Stimulated activated CD4-positive, alpha-beta T cell treated with anti-CD3 and anti-CD28 coated beads, Interleukin-12 subunit alpha, Interleukin-12 subunit beta, amount 100 ng/mL, for 24 hours (primary cell): ENCODE results near the gene AHCYL2.
A peak's percentile ranks its signal among the peaks of the same experiment; 100 is the strongest.
"Not testable (repeated sequence)": the region's sequence is repeated elsewhere in the genome, so short reads cannot be mapped to it uniquely, and the experiment has no call there.

Experiments used
- DNase-seq, 2 experiments: peaks; one replicate each; pipeline ENCODE4 v3.0.0-alpha.2; 2020; ENCODE audit warnings: low read depth in 2 of 2

The AHCYL2 gene

DNA sequence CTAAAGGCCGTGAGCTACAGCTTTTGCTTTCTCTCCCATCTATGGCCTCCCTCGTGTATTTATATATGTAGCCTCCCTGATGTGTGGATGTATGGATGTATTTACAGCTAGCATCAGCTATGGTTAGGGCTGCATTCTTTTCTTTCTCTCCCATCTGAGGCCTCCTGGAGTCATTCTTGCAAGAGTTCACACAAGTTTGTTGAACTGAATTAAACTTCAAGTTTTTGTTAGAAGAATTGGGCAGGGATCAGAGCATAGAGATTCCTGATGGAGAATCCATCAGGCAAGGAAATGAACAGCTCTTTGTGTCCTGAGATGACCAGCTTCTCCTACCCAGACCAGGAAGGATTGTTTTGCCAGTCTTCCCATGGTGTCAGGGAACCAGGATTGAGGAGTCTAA, 60.3 kb downstream of the AHCYL2 start:
- DNase-seq: no peak

DNA sequence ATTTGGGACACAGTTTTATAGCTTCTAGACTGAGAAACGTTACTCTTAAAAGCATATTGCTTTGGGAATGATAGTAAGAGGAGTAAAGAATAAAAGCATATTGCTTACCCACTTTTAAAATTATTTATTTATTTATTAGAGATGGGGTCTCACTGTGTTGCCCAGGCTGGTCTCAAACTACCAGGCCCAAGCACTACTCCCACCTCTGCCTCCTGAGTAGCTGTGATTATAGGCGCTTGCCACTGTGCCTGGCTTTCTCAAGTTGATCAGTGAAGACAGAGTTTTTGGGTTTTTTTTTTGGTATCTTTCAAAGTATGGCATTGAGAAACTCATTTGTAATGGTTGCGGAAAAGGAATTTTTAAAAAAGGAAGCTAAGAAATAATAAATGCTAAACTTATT, 68.0 kb downstream of the AHCYL2 start:
- DNase-seq: no peak

DNA sequence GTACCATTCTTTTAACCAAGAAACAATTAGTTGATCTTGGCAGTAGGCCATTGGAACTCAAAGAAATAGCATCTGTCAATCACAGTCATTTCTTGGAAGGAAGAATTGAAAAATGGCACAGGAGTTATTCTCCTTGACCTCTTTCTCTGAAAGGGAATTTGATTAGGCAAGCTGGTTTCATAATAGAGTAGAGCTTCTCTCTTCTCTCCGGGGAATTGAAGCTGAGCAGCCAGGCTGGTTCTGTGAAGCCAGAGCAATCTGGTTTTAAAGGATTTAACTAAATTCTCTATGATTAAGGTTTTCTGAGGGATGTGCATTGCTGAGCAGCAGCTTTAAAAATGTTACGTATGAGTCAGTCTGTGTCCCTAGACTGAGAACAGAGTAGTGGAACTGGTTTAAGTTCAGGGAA, 70.2 kb downstream of the AHCYL2 start:
- no peak for DNase-seq

DNA sequence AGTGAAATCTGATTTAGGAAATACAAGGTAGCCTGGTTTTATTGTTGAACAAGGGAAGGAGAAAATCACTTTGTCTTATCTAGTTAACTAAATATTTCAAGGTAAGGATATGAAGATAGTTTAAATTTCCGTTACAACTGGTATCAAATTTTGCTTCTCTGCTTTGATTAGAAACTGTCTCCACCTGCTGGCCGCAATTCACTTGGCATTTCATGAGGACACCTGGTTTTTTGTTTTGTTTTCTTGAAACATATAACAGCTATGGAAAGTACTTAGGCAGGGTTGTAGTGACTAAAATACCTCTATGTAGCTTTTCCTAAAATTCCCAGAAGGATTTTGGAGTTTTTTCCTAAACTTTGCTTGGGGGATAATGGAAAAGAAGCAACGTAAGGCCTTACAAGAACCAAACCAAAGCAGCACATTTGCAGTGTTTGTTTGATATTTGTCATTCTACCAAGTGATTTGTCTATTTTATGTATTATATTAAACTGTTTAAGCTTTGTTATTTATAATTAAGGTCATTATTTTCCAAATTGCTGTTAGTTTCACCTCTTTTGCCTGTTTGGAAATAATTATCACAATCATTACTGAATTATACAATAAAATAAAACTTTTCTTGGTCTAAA, 73.6 kb downstream of the AHCYL2 start:
- peak in 1 of 2 experiments; percentile 29 for DNase-seq

DNA sequence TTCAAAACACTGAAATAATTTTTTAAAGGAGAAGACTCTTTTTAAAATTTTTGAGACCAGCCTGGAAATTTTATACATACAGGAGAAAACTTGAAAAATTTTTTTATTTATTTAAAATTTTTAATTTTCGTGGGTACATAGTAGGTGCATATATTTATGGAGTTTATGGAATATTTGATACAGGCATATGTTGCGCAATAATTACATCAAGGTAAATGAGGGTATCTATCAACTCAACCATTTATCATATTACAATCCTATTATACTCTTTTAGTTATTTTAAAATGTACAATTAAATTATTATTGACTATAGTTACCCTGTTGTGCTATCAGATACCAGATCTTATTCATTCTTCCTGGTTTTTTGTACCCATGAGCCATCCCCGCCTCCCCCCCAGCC, 75.1 kb downstream of the AHCYL2 start:
- no peak for DNase-seq

DNA sequence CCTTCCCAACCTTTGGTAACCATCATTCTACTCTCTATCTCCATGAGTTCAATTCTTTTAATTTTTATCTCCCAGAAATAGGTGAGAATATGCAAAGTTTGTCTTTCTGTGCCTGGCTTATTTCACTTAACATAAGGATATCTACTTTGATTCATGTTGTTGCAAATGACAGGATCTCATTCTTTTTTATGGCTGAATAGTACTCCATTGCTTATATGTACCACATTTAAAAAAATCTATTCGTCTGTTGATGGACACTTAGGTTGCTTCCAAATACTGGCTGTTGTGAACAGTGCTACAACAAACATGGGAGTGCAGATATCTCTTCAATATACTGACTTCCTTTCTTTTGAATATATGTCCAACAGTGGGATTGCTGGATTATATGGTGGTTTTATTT, 75.5 kb downstream of the AHCYL2 start:
- DNase-seq: not testable (repeated sequence)

DNA sequence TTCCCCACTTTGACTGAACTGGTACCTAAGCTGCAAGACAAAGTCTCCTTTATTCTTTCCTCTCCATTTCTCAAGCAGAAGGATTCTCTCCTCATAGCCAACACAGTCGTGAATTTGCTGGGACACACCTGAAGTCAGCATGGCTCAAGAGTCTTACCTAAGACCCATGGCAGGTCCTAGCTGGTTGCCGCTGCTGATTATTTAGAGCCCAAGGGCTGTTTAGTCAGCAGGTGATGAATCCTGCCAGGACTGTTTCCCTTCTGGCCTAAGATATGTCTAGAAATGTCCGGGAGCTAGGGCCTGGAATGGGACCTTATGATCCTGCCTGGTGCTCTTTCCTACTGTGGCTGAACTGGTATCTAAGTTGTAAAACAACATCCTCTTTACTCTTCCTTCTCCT, 82.8 kb downstream of the AHCYL2 start:
- no peak for DNase-seq

DNA sequence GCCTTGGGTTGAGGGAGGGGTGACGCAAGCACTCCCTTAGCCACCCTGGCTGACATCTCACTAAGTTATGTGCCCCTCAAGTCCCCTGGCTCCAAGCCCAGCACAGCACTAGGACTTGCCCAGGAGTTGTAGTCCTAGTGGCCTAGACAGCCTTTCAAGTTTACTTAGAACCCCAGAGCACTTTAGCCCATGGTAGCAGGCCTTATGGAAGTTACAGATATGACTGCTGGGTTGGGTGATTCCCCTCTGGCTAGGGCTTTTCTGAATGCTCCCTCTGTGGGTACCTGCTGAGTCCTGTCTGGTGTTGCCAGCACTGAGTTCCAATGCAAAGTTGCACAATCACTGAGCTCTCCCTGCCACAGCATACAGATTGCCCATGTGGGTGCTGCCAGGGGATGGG, 83.2 kb downstream of the AHCYL2 start:
- DNase-seq: no peak

DNA sequence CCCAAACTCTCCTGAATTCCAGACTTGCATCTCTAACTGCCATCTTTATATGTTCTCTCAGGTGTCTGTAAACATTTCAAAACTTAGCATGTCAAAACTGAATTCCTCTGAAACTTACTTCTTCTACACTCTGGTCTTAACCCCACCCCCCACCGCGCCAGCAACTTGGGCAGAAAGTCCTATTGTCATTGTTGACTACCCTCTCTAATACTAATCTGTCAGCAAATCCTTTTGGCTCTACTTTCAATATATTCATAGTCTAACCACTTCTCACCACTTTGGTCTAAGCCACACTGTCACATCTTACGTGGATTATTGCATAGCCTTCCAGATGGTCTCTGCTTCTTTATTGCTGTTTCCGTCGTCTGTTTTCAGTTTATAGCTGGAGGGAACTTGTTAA, 86.6 kb downstream of the AHCYL2 start:
- DNase-seq: no peak

DNA sequence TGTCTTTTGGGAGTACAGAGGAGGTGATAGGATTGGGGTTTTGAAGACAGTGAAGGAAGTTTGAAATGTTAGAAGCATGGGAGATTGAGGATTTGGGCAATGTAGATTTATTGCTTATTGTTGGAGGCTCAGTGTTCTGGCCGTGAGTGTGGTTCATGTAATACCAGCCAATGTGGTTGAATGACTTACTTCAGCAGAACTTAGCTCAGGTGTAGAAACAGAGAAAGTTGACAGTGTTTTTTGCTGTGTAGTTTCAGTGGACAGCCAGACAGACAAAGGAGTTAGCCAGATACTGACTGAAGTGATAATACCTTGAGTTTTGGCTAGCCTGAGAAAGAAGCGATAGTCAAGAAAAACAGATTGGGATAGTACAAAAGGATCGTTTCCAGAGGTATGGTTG, 88.5 kb downstream of the AHCYL2 start:
- no peak for DNase-seq

DNA sequence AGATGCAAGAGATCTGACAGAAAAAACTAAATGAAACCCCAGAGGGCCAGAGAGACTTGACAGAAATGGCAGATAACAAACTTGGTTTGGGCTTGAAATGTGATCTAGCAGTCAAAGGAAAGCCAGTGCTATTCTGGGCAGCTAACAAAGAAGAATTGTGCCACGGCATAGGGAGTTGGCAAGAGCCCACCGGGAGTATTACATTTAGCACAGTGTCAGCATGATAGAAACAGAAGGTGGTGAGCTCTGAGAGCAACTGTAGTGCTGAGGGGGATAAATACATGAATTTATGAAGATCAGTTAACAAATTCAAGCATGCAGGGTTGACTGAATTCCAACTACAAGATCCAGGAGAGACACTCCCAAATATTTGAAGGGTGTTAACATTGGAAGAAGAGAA, 91.1 kb downstream of the AHCYL2 start:
- no peak for DNase-seq

DNA sequence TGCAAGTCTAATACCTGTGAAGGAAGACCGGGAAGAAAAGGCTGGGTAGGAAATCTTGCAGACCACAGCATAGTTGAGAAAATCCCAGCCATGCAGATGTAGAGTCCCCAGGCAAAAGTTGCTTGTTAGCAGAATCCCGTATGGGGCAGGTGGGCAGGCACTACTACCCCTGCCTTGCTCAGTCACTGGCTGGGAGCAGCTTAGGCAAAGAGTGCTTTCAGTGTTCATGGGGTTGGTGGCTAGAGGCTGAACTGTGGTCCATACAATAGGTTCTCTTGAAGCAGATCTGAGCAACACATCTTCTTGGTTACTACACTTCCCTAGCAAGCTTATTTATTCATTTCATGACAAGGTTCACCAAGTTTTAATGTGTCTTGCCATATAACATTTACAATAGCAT, 92.6 kb downstream of the AHCYL2 start:
- DNase-seq: no peak

DNA sequence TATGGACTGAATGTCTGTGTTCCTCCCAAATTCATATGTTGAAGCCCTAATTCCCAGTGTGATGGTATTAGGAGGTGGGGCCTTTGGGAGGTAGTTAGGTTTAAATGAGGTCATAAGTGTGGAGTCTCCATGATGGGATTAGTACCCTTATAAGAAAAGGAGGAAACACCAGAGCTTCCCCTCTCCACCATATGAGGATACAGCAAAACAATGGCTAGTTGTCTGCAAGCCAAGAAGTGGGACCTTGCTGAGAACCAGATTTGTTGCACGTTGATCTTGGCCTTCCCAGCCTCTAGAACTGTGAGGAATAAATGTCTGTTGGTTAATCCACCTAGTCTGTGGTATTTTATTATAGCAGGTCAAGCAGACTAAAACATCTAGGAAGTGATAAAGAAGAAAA, 102.2 kb downstream of the AHCYL2 start:
- DNase-seq: no peak

DNA sequence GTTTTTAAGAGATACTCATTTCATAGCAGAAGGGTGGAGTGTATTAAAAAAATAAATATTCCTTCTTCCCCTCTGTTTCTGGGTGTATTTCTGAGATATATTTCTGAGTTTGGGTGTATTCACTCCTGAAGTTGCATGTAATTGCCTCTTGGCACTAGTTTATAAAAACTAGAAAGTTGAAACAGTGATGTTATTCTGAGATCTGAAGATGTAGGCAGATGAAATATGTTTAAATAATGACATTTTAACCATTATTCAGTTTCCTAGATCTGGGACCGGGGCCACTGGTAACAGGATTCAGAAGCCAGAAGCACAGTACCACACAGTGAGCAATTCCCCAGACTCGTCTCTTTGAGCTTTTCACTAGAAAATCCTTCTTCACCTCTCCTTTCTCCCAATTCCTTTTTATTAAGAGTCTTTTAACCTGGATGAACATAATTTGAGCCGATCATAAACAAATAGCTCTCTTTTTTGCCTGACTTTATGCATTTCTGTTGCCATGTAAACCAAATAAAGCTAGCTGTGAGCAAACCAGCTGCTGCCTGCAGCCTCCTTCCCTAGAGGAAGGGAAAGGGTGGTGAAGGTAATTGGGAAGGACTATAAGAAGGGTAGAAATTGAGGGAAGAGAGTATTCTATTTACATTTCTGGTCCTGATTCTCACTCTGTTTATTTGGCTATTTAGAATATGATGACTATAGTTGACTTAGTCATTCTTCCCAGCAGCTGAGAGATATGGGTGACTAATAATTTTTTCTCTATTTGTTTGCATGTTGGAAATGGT, 107.6 kb downstream of the AHCYL2 start:
- DNase-seq: no peak

DNA sequence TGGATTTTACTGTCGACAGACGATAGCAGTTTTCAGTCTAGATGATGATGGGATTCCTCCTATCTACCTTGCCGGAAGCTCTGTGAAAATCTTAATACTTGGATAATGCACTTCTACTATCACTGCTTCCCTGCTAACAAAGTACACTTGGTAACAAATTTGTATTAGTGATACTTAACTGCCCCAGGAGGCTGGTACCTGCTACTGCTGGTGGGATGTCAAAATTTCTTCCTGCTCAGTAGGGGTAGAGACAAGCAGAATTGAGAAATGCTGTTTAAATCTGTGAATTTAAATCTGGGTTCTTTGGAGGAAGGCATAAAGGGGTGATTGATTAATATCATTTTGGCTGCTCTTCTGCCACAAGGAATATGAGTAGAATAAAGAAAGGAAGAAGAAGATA, 109.6 kb downstream of the AHCYL2 start:
- no peak for DNase-seq

DNA sequence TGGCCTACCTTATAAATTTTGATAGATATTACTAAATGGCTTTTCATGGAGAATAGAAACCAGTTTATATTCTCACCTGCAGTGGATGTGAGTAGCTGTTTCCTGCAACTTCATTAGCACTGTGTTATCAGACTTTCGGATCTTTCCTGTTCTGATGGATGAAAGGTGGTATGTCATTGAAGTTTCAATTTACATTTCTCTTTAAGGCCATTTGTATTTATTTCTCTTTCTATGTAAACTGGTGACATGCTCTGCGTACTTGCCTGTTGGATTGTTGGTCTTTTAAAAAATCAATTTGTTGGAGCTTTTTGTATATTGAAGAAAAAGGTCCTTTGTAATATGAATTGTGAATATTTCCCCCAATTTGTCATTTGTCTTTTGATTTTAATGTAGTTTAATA, 113.6 kb downstream of the AHCYL2 start:
- no peak for DNase-seq

DNA sequence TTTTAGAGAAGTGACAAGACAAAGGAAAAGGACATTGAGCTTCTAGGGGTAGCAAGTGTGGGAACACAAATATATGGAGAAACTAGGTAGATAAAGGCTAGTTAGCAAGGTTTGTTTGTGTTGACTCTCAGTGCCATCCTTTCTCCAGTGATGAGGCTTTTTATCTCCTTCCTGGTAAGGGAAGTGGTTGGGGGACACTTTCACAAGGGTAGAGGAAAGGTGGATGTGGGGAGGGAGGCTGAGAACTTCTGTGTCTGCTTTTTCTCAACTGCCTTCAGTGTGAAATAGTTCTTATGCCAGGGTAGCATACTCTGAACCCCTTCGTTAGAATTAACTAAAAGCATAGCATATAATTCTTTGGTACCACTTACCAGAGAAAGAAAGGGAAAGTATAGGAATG, 116.4 kb downstream of the AHCYL2 start:
- no peak for DNase-seq

DNA sequence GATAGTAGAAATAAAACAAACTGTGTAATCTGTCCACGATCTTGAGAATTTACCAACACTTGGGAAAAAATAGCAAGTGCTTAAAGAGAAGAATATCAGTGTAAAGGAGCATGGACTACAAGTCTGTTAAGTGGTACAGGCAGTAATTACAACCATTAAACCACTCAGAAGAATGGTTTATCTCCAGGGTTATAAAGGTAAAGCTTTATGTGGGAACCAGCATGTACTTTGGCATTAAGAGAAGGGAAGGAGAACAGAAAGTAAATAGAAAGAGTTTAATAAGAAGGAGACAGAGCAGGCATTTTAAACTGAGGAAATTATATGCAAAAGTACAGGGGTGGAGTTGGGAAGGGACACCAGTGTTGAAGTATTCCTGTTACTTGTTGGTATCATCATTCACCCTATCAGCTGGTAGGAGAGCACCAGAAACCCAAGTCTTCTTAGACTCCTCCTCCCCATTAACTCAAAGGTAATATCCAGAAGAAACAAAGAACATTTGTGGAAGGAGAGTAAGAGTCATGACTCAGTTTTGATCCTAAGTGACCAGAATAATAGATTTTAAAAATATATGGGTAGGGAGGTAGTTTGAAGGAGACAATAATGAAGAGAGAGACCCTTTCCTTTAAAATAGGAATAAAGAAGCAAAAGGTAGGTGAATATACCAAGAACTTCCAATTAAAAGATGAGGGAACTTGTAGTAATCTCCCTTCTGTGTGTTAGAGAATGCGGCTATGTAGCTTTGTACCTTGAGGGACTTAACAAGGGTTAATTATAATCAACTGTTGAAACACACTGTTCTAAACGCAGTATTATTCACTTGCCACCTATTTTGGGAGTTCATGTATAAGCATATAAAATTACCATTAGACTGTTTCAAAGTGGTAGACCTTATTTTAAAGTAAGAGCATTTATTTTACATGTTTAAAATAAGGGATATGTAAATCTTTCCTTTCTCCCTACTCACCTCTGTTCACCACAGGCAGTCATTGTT, 117.3 kb downstream of the AHCYL2 start:
- no peak for DNase-seq

DNA sequence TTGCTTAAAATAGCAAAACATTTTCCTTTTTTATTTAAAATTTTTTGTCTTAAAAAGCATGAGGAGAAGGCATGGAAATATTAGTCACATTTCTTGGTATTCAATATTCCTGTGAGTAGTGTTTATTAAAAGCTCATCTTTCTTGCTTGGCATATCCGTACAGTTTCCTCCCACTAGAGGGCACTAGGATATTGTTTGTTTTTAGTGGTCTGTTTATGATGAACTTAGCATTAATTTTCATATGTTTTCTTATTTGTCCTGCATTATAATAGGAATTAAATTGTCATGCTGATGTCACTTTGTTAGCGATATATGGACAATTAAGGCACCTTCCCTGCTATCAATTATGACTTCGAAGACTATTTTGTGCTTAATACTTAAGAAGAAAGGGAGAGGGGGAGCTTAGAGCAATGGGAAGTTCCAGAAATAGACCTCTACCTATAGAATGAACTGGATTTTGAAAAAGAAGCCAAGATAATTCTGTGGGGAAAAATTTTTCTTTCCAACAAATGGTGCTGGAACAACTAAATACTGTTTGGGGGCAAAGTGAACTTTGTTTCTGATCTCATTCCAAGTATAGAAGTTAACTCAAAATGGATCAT, 118.4 kb downstream of the AHCYL2 start:
- DNase-seq: no peak

DNA sequence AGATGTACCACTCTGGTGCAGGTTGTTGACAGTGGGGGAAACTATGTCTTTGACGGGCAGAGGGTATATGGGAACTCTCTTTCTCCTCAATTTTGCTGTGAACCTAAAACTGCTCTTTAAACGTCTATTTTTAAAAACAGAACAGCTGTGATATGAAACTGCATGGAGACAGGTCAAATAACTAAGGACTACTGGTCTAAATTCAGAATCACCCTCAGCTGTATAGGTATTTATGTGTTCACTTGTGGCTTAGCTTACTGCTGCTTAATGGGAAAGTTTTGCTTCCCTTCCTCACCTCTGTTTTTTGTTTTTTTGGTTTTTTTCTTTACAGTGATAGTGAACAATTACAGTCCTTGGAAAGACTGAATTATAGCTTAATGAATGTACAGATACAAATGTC, 122.5 kb downstream of the AHCYL2 start:
- no peak for DNase-seq

DNA sequence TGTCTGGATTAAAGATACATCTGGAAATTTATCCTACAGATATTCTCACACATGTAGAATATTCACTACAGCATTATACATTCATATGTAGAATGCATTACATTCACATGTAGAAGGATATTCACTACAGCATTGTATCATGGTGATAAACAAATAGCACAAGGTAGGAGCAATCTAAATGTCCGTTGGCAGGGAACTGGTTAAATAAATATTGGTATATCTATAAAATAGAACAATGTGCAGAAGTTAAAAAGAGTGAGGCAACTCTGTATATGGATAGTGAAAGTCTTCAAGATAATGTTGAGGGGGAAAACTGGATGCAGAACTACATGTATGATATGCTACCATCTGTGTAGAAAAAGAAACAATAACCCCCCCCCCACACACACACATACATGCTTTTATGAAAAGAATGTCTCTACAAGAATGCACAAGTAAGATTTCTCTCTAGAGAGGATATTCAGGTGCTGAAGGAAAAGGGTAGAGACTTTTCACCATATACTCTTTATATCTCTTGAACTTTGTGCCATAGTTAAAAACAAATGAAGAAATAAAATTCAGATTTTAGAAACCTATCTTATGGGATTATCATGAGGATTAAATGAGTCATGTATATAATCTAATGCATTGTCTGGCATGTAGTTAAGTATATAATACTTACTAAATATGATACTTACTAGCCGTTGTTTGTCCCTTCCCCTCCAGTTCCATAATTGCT, 123.4 kb downstream of the AHCYL2 start:
- no peak for DNase-seq
